ENCODE measurements around the gene KCTD4. TPM values are rescaled to one million over a fixed set of nuclear protein-coding genes. Genes with fewer than 3 reads are reported as not detected.
"Not testable (repeated sequence)": the region's sequence is repeated elsewhere in the genome, so short reads cannot be mapped to it uniquely, and the experiment has no call there.

KCTD4 gene
- total RNA-seq, 1 donor from 2014 or later = not detected

DNA sequence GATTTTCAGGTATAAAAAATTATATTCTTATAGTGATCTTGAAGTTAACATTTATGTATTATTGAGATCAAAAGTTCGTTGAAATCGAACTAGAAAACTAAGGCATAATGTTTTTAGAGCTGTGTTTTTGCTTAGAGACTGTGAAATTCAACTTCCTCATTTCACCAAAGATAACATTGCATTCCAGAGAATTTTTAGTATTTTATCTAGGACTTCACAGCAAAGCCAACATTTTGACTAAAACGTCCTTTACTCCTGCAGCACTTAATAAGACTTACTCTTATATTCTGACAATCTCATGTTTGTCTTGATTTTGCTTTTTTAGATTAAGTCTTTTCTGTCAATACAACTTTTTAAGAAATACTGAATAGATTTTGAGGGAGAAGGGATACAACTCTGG lies 4.7 kb downstream of the KCTD4 start:
- H3K27ac ChIP-seq = peak overlapping the region in 1 of 2 donors; percentile 43
- TF ChIP-seq, protein P1, sequence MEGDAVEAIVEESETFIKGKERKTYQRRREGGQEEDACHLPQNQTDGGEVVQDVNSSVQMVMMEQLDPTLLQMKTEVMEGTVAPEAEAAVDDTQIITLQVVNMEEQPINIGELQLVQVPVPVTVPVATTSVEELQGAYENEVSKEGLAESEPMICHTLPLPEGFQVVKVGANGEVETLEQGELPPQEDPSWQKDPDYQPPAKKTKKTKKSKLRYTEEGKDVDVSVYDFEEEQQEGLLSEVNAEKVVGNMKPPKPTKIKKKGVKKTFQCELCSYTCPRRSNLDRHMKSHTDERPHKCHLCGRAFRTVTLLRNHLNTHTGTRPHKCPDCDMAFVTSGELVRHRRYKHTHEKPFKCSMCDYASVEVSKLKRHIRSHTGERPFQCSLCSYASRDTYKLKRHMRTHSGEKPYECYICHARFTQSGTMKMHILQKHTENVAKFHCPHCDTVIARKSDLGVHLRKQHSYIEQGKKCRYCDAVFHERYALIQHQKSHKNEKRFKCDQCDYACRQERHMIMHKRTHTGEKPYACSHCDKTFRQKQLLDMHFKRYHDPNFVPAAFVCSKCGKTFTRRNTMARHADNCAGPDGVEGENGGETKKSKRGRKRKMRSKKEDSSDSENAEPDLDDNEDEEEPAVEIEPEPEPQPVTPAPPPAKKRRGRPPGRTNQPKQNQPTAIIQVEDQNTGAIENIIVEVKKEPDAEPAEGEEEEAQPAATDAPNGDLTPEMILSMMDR (IDR thresholded peaks at IDR 0.05) = no peak

DNA sequence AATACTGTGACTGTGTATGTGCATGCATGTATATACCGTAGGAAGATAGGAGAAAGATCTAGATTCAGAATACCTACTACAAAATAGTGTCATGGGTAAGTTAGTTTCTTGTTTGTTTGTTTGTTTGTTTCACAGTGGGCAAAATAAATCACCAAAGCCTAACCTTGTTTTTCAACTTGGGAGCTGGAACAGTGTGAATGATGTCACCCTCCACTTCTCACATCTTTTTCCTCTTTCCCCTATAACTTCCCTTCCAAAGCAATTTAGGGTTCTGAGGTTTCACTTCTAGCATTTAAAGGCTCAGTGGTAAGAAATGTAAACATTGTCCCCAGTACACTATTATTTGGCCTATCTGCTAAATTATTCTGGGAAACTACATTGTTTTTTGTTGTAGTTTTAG lies 5.4 kb downstream of the KCTD4 start:
- DNase-seq (ENCODE audit: low spot score in 2 of 2) = no peak
- Histone ChIP-seq H3K4me1 (peaks cover 0 to 12% of the 10 kb centered on the region in 2 donors), H3K9me3 (no peaks in the 10 kb centered on the region), H3K36me3 (no peaks in the 10 kb centered on the region), H3K4me3 (no peak overlapping the region), H3K27ac (peak overlapping the region in 1 of 2 donors; percentile 43), H3K27me3 (no peaks in the 10 kb centered on the region)
- intact Hi-C loops (cut with DNase I) = no loop called here
- TF ChIP-seq, protein P1 (IDR thresholded peaks at IDR 0.05) = no peak

More for the DNA sequence above, 4.7 kb downstream of the KCTD4 start:
- Histone ChIP-seq H3K36me3 (no peaks in the 10 kb centered on the region), H3K27me3 (no peaks in the 10 kb centered on the region), H3K9me3 (no peaks in the 10 kb centered on the region), H3K4me3 (no peak overlapping the region), H3K4me1 (peaks cover 0 to 12% of the 10 kb centered on the region in 2 donors)
- intact Hi-C loops (cut with DNase I) = no loop called here
- no peak for DNase-seq (ENCODE audit: low spot score in 2 of 2)

DNA sequence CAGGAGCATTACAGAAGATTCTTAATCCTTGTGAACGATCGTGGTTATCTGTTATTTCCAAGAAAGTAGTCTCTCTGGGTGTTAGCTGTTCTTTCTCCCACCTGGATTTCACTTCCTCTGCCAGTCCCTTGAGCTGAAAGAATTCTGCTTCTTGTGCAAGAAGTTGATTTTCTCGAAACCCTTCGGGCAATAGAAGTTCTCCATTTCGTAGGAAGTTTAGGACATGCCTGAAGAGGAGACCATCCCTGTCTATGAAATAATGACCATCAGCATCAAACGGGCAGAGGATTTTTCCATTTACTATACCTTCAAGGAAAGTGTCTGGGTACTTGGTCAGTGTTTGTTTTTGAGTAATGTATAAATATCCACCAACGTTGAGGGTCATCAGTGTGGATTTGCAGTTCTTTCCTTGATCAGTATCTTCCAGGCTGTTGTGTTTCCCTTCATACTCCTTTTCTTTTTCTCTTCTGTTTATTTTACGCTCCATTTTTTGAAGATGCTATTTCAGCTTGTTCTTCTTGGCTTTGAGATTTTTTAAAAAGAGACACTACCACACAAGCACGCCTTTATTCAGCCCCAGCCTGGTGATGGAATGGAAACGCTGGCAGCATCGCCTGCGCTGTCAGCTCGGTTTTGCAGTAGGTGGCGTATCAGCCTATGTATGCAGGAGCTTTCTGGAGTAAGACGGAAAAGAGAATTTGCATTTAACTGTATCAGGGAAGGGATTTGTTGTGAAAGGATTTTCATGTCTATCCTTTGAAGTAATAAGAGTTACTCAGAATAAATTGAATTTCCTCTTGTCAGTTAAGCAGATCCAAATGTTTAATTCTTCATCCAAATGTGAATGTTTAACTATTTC lies 6.5 kb downstream of the KCTD4 start:
- Histone ChIP-seq H3K36me3 (no peaks in the 10 kb centered on the region), H3K4me1 (peaks cover 0 to 12% of the 10 kb centered on the region in 2 donors), H3K27ac (no peak overlapping the region), H3K4me3 (no peak overlapping the region), H3K9me3 (no peaks in the 10 kb centered on the region), H3K27me3 (no peaks in the 10 kb centered on the region)
- peak in 1 of 2 donors; percentile 73 for DNase-seq (ENCODE audit: low spot score in 2 of 2)
- TF ChIP-seq, protein P1 (IDR thresholded peaks at IDR 0.05) = peak; percentile 5 to 60 (median 38)
- intact Hi-C loops (cut with DNase I) = loop anchor here (1.0 kb wide), 1 partner anchor 87 kb away; no protein-coding TSS in a partner anchor

DNA sequence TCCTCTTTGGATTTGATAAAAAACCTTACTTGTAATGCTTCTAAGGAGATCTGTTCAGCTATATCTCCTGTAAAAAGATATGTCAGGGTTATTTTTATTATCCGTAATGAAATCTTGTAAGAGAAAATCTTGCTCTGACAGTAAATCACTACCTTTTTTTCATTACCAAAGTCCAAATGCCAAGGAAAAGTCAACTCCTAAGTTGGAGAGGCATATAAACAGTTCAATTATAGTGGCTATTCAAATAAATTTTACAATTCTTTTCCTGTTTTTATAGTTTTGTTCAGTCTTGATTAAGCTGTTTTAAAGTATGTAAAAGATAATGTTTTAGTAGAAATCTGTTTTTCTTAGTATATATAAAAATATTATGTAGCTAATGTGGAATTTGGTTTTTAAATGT lies 9.0 kb downstream of the KCTD4 start:
- intact Hi-C loops (cut with DNase I) = no loop called here
- H3K4me1 ChIP-seq = peaks cover 0 to 10% of the 10 kb centered on the region in 2 donors
- H3K27me3 ChIP-seq = no peaks in the 10 kb centered on the region
- H3K9me3 ChIP-seq = no peaks in the 10 kb centered on the region
- DNase-seq (ENCODE audit: low spot score in 2 of 2) = no peak
- H3K27ac ChIP-seq = no peak overlapping the region
- no peak overlapping the region for H3K4me3 ChIP-seq
- TF ChIP-seq, protein P1 (IDR thresholded peaks at IDR 0.05) = no peak
- no peaks in the 10 kb centered on the region for H3K36me3 ChIP-seq

DNA sequence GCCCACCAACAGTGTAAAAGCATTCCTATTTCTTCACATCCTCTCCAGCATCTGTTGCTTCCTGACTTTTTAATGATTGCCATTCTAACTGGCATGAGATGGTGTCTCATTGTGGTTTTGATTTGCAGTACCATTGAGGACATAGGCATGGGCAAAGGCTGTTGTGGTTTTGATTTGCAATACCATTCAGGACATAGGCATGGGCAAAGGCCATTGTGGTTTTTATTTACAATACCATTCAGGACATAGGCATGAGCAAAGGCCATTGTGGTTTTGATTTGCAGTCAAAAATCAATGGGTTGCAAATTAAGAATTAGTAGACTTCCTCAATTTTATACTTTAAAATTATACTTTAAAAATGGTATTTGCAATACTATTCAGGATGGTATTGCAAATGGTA lies 11.3 kb downstream of the KCTD4 start:
- H3K27me3 ChIP-seq; intact Hi-C loops (cut with DNase I); DNase-seq (ENCODE audit: low spot score in 2 of 2); H3K4me1 ChIP-seq; H3K36me3 ChIP-seq; H3K9me3 ChIP-seq; H3K4me3 ChIP-seq; H3K27ac ChIP-seq: not testable (repeated sequence)

DNA sequence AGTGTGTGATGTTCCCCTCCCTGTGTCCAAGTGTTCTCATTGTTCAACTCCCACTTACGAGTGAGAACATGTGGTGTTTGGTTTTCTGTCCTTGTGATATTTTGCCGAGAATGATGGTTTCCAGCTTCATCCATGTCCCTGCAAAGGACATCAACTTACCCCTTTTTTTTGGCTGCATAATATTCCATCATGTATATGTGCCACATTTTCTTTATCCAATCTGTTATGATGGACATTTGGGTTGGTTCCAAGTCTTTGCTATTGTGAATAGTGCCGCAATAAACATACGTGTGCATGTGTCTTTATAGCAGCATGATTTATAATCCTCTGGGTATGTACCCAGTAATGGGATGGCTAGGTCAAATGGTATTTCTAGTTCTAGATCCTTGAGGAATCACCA lies 11.8 kb downstream of the KCTD4 start:
- DNase-seq (ENCODE audit: low spot score in 2 of 2); intact Hi-C loops (cut with DNase I); H3K4me3 ChIP-seq: not testable (repeated sequence)

More for the DNA sequence above, 11.8 kb downstream of the KCTD4 start:
- not testable (repeated sequence) for H3K27me3 ChIP-seq, H3K4me1 ChIP-seq, H3K9me3 ChIP-seq, H3K36me3 ChIP-seq, H3K27ac ChIP-seq

Measured in ascending aorta (tissue), 2 donors.